PC-9 (cell line): ENCODE data around the gene DCP2. TPM values are rescaled to one million over a fixed set of nuclear protein-coding genes. Genes with fewer than 3 reads are reported as not detected.
A peak's percentile ranks its signal among the peaks of the same experiment; 100 is the strongest.

Experiments
- BruUV-seq: library from RNA; stranded (reverse); fragments of 400-500 nt; replicated peaks from 2 replicates; lab custom pipeline; 2021; lab: Mats Ljungman, UMichigan
- CTCF ChIA-PET: fragments of 300-600 bp; sonication (Branson Sonifier 250); formaldehyde crosslinking; loops from one replicate; lab custom pipeline; 2022; ENCODE audit warnings: antibody characterized with exemption; lab: Charles Lee
- POLR2A ChIA-PET: fragments of 300-600 bp; sonication (Branson Sonifier 250); formaldehyde crosslinking; loops from one replicate; lab custom pipeline; 2022; ENCODE audit warnings: antibody characterized with exemption; ENCODE audit not compliant: unreplicated experiment; lab: Charles Lee
- DNase-seq, 2 experiments: peaks; one replicate each; pipeline versions ENCODE4 v3.0.0 to v3.0.0-alpha.2; 2015 to 2022; ENCODE audit warnings: mixed read lengths in 1 of 2
- H2AFZ ChIP-seq: fragments of 200-600 bp; sonication (generic); 2 replicates; pipeline ENCODE4 v1.8.1; 2017; ENCODE audit warnings: antibody characterized with exemption
- H3F3A ChIP-seq: fragments of 200-600 bp; sonication (generic); 2 replicates; pipeline ENCODE4 v1.8.1; 2017; ENCODE audit warnings: antibody characterized with exemption, mild to moderate bottlenecking, low read depth; ENCODE audit not compliant: insufficient read depth
- H3K27ac ChIP-seq: fragments of 200-600 bp; sonication (generic); 2 replicates; pipeline ENCODE4 v1.6.1; 2016; ENCODE audit warnings: mixed run types
- H3K27me3 ChIP-seq: fragments of 200-600 bp; sonication (generic); 2 replicates; pipeline ENCODE4 v1.6.1; 2016; ENCODE audit warnings: low read depth, mixed run types; ENCODE audit not compliant: insufficient read depth
- H3K36me3 ChIP-seq: fragments of 200-600 bp; sonication (generic); 2 replicates; pipeline ENCODE4 v1.6.1; 2016; ENCODE audit warnings: low read depth, mixed run types
- H3K4me1 ChIP-seq: fragments of 200-600 bp; sonication (generic); replicated peaks from 2 replicates; pipeline ENCODE4 v1.6.1; 2016; ENCODE audit warnings: mixed run types; ENCODE audit not compliant: insufficient read depth
- H3K4me2 ChIP-seq: fragments of 200-600 bp; sonication (generic); 2 replicates; pipeline ENCODE4 v1.6.1; 2017; ENCODE audit warnings: mixed run types
- H3K4me3 ChIP-seq: fragments of 200-600 bp; sonication (generic); 2 replicates; pipeline ENCODE4 v1.6.1; 2016; ENCODE audit warnings: mixed run types
- H3K79me2 ChIP-seq: fragments of 200-600 bp; sonication (generic); 2 replicates; pipeline ENCODE4 v1.6.1; 2017; ENCODE audit warnings: low read depth, mixed run types
- H3K9me2 ChIP-seq: fragments of 200-600 bp; sonication (generic); 2 replicates; pipeline ENCODE4 v1.8.1; 2017; ENCODE audit warnings: mild to moderate bottlenecking; ENCODE audit not compliant: insufficient read depth
- H3K9me3 ChIP-seq: fragments of 200-600 bp; sonication (generic); 2 replicates; pipeline ENCODE4 v1.8.1; 2016; ENCODE audit warnings: low read depth; ENCODE audit not compliant: insufficient read depth
- H4K20me1 ChIP-seq: fragments of 200-600 bp; sonication (generic); 2 replicates; pipeline ENCODE4 v1.8.1; 2017; ENCODE audit not compliant: insufficient read depth
- EZH2 ChIP-seq: fragments of 200-600 bp; sonication (generic); IDR thresholded peaks from 2 replicates; pipeline ENCODE4 v1.8.0; 2017; ENCODE audit warnings: antibody characterized with exemption, low read depth
- intact Hi-C: fragments of 100-400 bp; cut with micrococcal nuclease; formaldehyde crosslinking; loops from one replicate; pipeline ENCODE4 v1.10.0; 2022; ENCODE audit not compliant: unreplicated experiment
- total RNA-seq: library from RNA; stranded (reverse); gene quantifications from 2 replicates; pipeline ENCODE4 v1.2.3, GENCODE V29; 2021
- TF ChIP-seq, protein P1 (sequence below): fragments of 200-600 bp; sonication (generic); conservative IDR thresholded peaks from 2 replicates; pipeline ENCODE4 v1.6.1; 2017; ENCODE audit warnings: mixed run types, antibody characterized with exemption, mild to moderate bottlenecking, moderate library complexity

Gene DCP2
- total RNA-seq, 1 experiment from 2014 or later = 45.6 TPM

DNA sequence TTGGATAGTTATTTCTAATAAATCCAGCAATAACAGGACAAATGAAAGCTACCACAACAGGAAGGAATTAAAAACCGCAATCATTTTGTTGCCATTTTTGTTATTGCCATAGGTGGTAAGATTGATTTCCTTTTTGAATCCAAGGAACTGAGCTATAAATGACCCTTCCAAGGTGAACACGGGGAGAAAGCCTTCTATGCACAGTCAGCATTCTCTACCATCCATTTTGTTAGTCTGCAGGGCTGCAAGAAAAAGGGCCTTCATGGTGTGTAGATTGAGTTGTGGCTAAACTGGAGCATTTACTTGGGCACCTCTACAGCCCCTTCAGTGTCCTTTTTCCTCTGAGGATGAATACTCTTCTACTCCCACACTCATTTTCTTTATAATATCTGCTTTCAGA, 35.9 kb upstream of the DCP2 start:
- H3K4me1 ChIP-seq = no peaks in the 10 kb centered on the region
- H3K27ac ChIP-seq = no peak overlapping the region
- no peaks in the 10 kb centered on the region for H3F3A ChIP-seq
- no peaks in the 10 kb centered on the region for H4K20me1 ChIP-seq
- DNase-seq = no peak
- no peaks in the 10 kb centered on the region for H3K79me2 ChIP-seq
- BruUV-seq = no TSS peak
- no peaks in the 10 kb centered on the region for H3K9me3 ChIP-seq
- POLR2A ChIA-PET = interaction anchor here (0.7 kb wide), 1 partner anchor 416 kb away, joined by 3 read pairs; no protein-coding TSS in a partner anchor
- H2AFZ ChIP-seq = no peak overlapping the region
- no peaks in the 10 kb centered on the region for H3K36me3 ChIP-seq
- no peak for TF ChIP-seq EZH2
- TF ChIP-seq, protein P1, sequence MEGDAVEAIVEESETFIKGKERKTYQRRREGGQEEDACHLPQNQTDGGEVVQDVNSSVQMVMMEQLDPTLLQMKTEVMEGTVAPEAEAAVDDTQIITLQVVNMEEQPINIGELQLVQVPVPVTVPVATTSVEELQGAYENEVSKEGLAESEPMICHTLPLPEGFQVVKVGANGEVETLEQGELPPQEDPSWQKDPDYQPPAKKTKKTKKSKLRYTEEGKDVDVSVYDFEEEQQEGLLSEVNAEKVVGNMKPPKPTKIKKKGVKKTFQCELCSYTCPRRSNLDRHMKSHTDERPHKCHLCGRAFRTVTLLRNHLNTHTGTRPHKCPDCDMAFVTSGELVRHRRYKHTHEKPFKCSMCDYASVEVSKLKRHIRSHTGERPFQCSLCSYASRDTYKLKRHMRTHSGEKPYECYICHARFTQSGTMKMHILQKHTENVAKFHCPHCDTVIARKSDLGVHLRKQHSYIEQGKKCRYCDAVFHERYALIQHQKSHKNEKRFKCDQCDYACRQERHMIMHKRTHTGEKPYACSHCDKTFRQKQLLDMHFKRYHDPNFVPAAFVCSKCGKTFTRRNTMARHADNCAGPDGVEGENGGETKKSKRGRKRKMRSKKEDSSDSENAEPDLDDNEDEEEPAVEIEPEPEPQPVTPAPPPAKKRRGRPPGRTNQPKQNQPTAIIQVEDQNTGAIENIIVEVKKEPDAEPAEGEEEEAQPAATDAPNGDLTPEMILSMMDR = no peak
- H3K4me2 ChIP-seq = no peak overlapping the region
- no peaks in the 10 kb centered on the region for H3K27me3 ChIP-seq
- intact Hi-C loops = no loop called here
- CTCF ChIA-PET = no interaction called here
- no peak overlapping the region for H3K4me3 ChIP-seq
- H3K9me2 ChIP-seq = no peaks in the 10 kb centered on the region

DNA sequence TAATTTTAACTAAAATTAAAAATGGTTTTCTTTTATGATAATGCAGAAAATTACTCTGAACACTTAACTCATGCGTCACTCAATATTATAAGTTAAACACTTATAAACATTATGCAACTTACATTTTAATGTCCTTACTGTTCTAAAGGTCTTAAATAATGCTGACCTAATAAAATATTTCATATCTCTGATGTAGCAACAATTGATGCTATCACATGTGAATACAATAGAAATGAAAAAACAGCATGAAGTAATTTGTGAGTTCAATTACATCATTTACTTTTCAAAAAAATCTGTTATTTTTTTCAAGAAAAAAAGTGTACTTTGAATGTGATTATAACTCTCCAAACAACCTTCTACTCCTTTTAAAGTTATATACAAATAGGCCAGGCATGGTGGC, 28.1 kb upstream of the DCP2 start:
- H3K27ac ChIP-seq = no peak overlapping the region
- no peaks in the 10 kb centered on the region for H3K36me3 ChIP-seq
- H3K4me1 ChIP-seq = no peaks in the 10 kb centered on the region
- H4K20me1 ChIP-seq = no peaks in the 10 kb centered on the region
- no peaks in the 10 kb centered on the region for H3K79me2 ChIP-seq
- H3F3A ChIP-seq = no peaks in the 10 kb centered on the region; the same call in 1 of the 2 replicates
- ChIA-PET POLR2A (no interaction called here), CTCF (interaction anchor here (0.6 kb wide), 1 partner anchor 1077 kb away, joined by 4 read pairs; no protein-coding TSS in a partner anchor)
- H3K4me2 ChIP-seq = no peak overlapping the region
- no peak overlapping the region for H2AFZ ChIP-seq
- H3K9me2 ChIP-seq = no peaks in the 10 kb centered on the region
- TF ChIP-seq, protein P1 = no peak
- TF ChIP-seq EZH2 = no peak
- no TSS peak for BruUV-seq
- H3K27me3 ChIP-seq = no peaks in the 10 kb centered on the region
- DNase-seq = peak in 1 of 2 experiments; percentile 50
- no peaks in the 10 kb centered on the region for H3K9me3 ChIP-seq
- intact Hi-C loops = no loop called here
- no peak overlapping the region for H3K4me3 ChIP-seq

DNA sequence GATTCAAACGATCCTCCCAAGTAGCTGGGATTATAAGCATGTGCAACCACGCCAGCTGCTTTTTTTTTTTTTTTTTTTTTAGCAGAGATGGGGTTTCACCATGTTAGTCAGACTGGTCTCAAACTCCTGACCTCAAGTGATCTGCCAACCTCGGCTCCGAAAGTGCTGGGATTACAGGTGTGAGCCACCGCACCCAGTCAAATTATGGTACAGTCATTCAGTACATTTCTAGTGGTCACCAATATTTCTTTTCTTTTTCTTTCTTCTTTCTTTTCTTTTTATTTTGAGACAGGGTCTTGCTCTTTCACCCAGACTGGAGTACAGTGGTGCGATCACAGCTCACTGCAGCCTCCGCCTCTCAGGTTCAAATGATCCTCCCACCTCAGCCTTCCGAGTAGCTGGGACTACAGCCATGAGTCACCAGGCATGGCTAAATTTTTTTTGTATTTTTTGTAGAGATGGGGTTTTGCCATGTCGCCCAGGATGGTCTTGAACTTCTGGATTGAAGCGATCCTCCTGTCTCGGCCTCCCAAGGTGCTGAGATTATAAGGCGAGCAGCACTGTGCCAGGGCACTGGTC, 25.4 kb upstream of the DCP2 start:
- ChIA-PET CTCF (no interaction called here), POLR2A (no interaction called here)
- no TSS peak for BruUV-seq
- intact Hi-C loops = no loop called here
- Histone ChIP-seq H3K27me3 (no peaks in the 10 kb centered on the region), H2AFZ (no peak overlapping the region), H3K79me2 (no peaks in the 10 kb centered on the region), H3K4me2 (no peak overlapping the region), H3K9me2 (no peaks in the 10 kb centered on the region), H3K4me1 (no peaks in the 10 kb centered on the region), H3K27ac (no peak overlapping the region), H3K36me3 (no peaks in the 10 kb centered on the region), H3K9me3 (no peaks in the 10 kb centered on the region), H3F3A (no peaks in the 10 kb centered on the region; the same call in 1 of the 2 replicates), H3K4me3 (no peak overlapping the region), H4K20me1 (no peaks in the 10 kb centered on the region)
- no peak for TF ChIP-seq EZH2
- TF ChIP-seq, protein P1 = no peak
- no peak for DNase-seq
